CD14-positive monocyte (primary cell): ENCODE data around the gene MEA1. TPM values are rescaled to one million over a fixed set of nuclear protein-coding genes. Genes with fewer than 3 reads are reported as not detected.

ENCODE experiments used
- DNase-seq, 3 donors: peaks; one replicate each; pipeline ENCODE4 v3.0.0-alpha.2; 2011 to 2022
- H2AFZ ChIP-seq: 2 replicates; pipeline ENCODE4 v1.6.0; 2012; ENCODE audit warnings: mild to moderate bottlenecking, low read depth, low read length, inconsistent platforms; ENCODE audit not compliant: insufficient read depth, poor library complexity, severe bottlenecking
- H3K27ac ChIP-seq, 2 donors: 1 replicate in 1 of 2; 2 replicates in 1 of 2; pipeline ENCODE4 v1.5.1; 2012 to 2013; ENCODE audit warnings: low read length in 2 of 2, control low read depth in 1 of 2, inconsistent platforms in 1 of 2, low read depth in 1 of 2, mild to moderate bottlenecking in 1 of 2
- H3K27me3 ChIP-seq, 2 donors: one replicate each; pipeline versions ENCODE4 v1.6.0 to v1.6.1; 2011 to 2013; ENCODE audit warnings: low read length in 2 of 2; ENCODE audit not compliant: control insufficient read depth in 2 of 2, insufficient read depth in 2 of 2
- H3K36me3 ChIP-seq, 2 donors: replicated peaks in 1 of 2; 1 replicate in 1 of 2; 2 replicates in 1 of 2; pipeline versions ENCODE4 v1.5.1 to v1.6.1; 2012 to 2013; ENCODE audit warnings: low read length in 2 of 2, control low read depth in 1 of 2, inconsistent platforms in 1 of 2, mild to moderate bottlenecking in 1 of 2; ENCODE audit not compliant: insufficient read depth in 2 of 2, control insufficient read depth in 1 of 2
- H3K4me1 ChIP-seq, 2 donors: 1 replicate in 1 of 2; 2 replicates in 1 of 2; pipeline versions ENCODE4 v1.5.1 to v1.6.1; 2012 to 2013; ENCODE audit warnings: low read length in 2 of 2, control low read depth in 1 of 2, inconsistent platforms in 1 of 2, mild to moderate bottlenecking in 1 of 2, moderate library complexity in 1 of 2; ENCODE audit not compliant: insufficient read depth in 2 of 2, control insufficient read depth in 1 of 2
- H3K4me2 ChIP-seq: replicated peaks from 2 replicates; pipeline ENCODE3; 2012; ENCODE audit warnings: low read length, moderate library complexity, mild to moderate bottlenecking; ENCODE audit not compliant: poor library complexity, severe bottlenecking; ENCODE audit errors: extremely low read depth
- H3K4me3 ChIP-seq, 3 experiments: fragments of 200-600 bp in 1 of 3; sonication (generic) in 1 of 3; replicated peaks in 1 of 3; 1 replicate in 2 of 3; 2 replicates in 1 of 3; pipeline ENCODE4 v1.5.1; 2011 to 2013; ENCODE audit warnings: low read length in 3 of 3, mild to moderate bottlenecking in 3 of 3, control low read depth in 2 of 3, low read depth in 2 of 3, inconsistent platforms in 1 of 3, moderate library complexity in 1 of 3
- H3K79me2 ChIP-seq: 2 replicates; pipeline ENCODE4 v1.6.0; 2012; ENCODE audit warnings: mild to moderate bottlenecking, control low read depth, inconsistent platforms, low read length, moderate library complexity; ENCODE audit not compliant: insufficient read depth
- H3K9ac ChIP-seq: 2 replicates; pipeline ENCODE4 v1.6.0; 2017; ENCODE audit warnings: low read length, mild to moderate bottlenecking; ENCODE audit not compliant: insufficient read depth, poor library complexity, severe bottlenecking
- H3K9me3 ChIP-seq, 2 donors: replicated peaks in 1 of 2; 1 replicate in 1 of 2; 2 replicates in 1 of 2; pipeline versions ENCODE4 v1.5.1 to v1.6.1; 2012 to 2013; ENCODE audit warnings: low read length in 2 of 2, control low read depth in 1 of 2; ENCODE audit not compliant: control insufficient read depth in 1 of 2, insufficient read depth in 1 of 2
- H4K20me1 ChIP-seq: 2 replicates; pipeline ENCODE4 v1.6.0; 2012; ENCODE audit warnings: mild to moderate bottlenecking, low read length, control low read depth, moderate library complexity; ENCODE audit not compliant: insufficient read depth
- H3K27ac Mint-ChIP-seq, 7 donors: one replicate each; pipeline ENCODE4 v1.8.0; 2020; ENCODE audit warnings: mild to moderate bottlenecking in 7 of 7, mixed read lengths in 7 of 7, moderate library complexity in 6 of 7, inconsistent platforms in 2 of 7
- H3K27me3 Mint-ChIP-seq, 3 donors: one replicate each; pipeline ENCODE4 v1.8.0; 2021 to 2022; ENCODE audit warnings: low read depth in 3 of 3, mild to moderate bottlenecking in 3 of 3, mixed read lengths in 3 of 3, moderate library complexity in 3 of 3, inconsistent platforms in 1 of 3
- H3K36me3 Mint-ChIP-seq, 2 donors: one replicate each; pipeline ENCODE4 v1.8.0; 2020; ENCODE audit warnings: mixed read lengths in 2 of 2, inconsistent platforms in 1 of 2, mild to moderate bottlenecking in 1 of 2
- H3K4me1 Mint-ChIP-seq: one replicate; pipeline ENCODE4 v1.8.0; 2020; ENCODE audit warnings: mild to moderate bottlenecking, mixed read lengths
- H3K4me3 Mint-ChIP-seq, 2 donors: one replicate each; pipeline ENCODE4 v1.8.0; 2020; ENCODE audit warnings: mild to moderate bottlenecking in 2 of 2, mixed read lengths in 2 of 2, moderate library complexity in 1 of 2
- H3K9me3 Mint-ChIP-seq, 7 donors: one replicate each; pipeline ENCODE4 v1.8.0; 2020 to 2022; ENCODE audit warnings: mixed read lengths in 7 of 7, mild to moderate bottlenecking in 6 of 7, moderate library complexity in 6 of 7, inconsistent platforms in 2 of 7
- WGBS: methylation state at CpG from one replicate; pipeline ENCODE4 v1.1.5; 2013; ENCODE audit warnings: missing lambda C conversion rate; ENCODE audit not compliant: insufficient coverage; 5-methylcytosine and 5-hydroxymethylcytosine counted together
- intact Hi-C, 2 donors: fragments of 100-400 bp; cut with micrococcal nuclease; formaldehyde crosslinking; loops; one replicate each; pipeline versions ENCODE4 v1.15.0 to v1.15.1; 2023
- polyA plus RNA-seq, 3 donors: library from polyadenylated mRNA; depleted of rRNA in 1 of 3; unstranded in 2 of 3; stranded (reverse) in 1 of 3; fragments of 300-500 nt in 2 of 3; fragments of >200 nt in 1 of 3; fragmentation: Illumina TruSeq in 2 of 3; gene quantifications; 1 replicate in 2 of 3; 2 replicates in 1 of 3; pipeline ENCODE4 v1.2.3, GENCODE V29; 2012 to 2021
- TF ChIP-seq, protein P1 (sequence below): fragments of 200-600 bp; IDR thresholded peaks from one replicate; pipeline ENCODE4 v1.8.0; 2022; ENCODE audit warnings: antibody characterized with exemption, mild to moderate bottlenecking

The MEA1 gene
- polyA plus RNA-seq, 3 donors: 31.0 to 59.6 (median 58.8) TPM

- Histone ChIP-seq H3K9me3 (no peaks in the 10 kb centered on the region), H3K27ac (no peak overlapping the region), H4K20me1 (no peaks in the 10 kb centered on the region), H3K9ac (no peak overlapping the region), H3K4me3 (no peak overlapping the region), H2AFZ (no peak overlapping the region), H3K79me2 (peaks cover 3% of the 10 kb centered on the region), H3K36me3 (peaks cover 3 to 11% of the 10 kb centered on the region in 2 donors), H3K4me1 (no peaks in the 10 kb centered on the region), H3K4me2 (no peak overlapping the region), H3K27me3 (no peaks in the 10 kb centered on the region)
- Mint-ChIP-seq H3K9me3 (no peaks in the 10 kb centered on the region), H3K4me3 (no peak overlapping the region), H3K36me3 (peaks cover 3 to 51% of the 10 kb centered on the region in 2 donors), H3K27me3 (no peaks in the 10 kb centered on the region), H3K4me1 (no peaks in the 10 kb centered on the region), H3K27ac (peak overlapping the region in 1 of 7 donors; percentile 33)
- no peak for DNase-seq
- TF ChIP-seq, protein P1, sequence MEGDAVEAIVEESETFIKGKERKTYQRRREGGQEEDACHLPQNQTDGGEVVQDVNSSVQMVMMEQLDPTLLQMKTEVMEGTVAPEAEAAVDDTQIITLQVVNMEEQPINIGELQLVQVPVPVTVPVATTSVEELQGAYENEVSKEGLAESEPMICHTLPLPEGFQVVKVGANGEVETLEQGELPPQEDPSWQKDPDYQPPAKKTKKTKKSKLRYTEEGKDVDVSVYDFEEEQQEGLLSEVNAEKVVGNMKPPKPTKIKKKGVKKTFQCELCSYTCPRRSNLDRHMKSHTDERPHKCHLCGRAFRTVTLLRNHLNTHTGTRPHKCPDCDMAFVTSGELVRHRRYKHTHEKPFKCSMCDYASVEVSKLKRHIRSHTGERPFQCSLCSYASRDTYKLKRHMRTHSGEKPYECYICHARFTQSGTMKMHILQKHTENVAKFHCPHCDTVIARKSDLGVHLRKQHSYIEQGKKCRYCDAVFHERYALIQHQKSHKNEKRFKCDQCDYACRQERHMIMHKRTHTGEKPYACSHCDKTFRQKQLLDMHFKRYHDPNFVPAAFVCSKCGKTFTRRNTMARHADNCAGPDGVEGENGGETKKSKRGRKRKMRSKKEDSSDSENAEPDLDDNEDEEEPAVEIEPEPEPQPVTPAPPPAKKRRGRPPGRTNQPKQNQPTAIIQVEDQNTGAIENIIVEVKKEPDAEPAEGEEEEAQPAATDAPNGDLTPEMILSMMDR: no peak
- intact Hi-C loops: no loop called here
Observed at GRCh38 chr6:42996513-42996912, 17.2 kb downstream of the MEA1 start.

DNA sequence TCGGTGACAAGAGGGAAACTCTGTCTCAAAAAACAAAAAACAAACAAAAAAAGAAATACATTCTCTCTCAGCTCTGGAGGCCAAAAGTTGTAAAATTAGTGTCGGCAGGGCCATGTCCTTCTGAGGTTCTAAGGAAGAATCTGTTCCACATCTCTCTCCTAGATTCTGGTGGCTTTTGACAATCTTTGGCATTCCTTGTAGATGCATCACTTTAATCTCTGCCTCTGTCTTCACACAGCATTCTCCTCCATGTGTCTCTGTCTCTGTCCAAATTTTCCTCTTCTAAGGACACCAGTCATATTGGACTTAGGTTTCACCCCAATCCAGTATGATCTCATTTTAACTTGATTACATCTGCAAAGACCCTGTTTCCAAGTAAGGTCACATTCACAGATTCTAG, 20.3 kb downstream of the MEA1 start:
- no peak overlapping the region for H3K27ac Mint-ChIP-seq
- 80% methylated on average over 1 of the region's 2 CpGs for WGBS
- H3K36me3 ChIP-seq: peaks cover 23 to 35% of the 10 kb centered on the region in 2 donors

More for the DNA sequence above, 20.3 kb downstream of the MEA1 start:
- TF ChIP-seq, protein P1: no peak
- Histone ChIP-seq H3K79me2 (peaks cover 3% of the 10 kb centered on the region), H4K20me1 (peaks cover 6% of the 10 kb centered on the region), H3K4me1 (no peaks in the 10 kb centered on the region), H3K27me3 (no peaks in the 10 kb centered on the region), H3K9me3 (no peaks in the 10 kb centered on the region), H2AFZ (no peak overlapping the region), H3K9ac (no peak overlapping the region), H3K27ac (no peak overlapping the region), H3K4me3 (no peak overlapping the region), H3K4me2 (no peak overlapping the region)
- H3K4me3 Mint-ChIP-seq: no peak overlapping the region
- no peaks in the 10 kb centered on the region for H3K9me3 Mint-ChIP-seq
- intact Hi-C loops: no loop called here
- DNase-seq: no peak
- H3K27me3 Mint-ChIP-seq: no peaks in the 10 kb centered on the region
- peaks cover under 1% of the 10 kb centered on the region for H3K4me1 Mint-ChIP-seq
- peaks cover 22 to 64% of the 10 kb centered on the region in 2 donors for H3K36me3 Mint-ChIP-seq
